H9 (cell line): ENCODE measurements around the gene SIK2. TPM values are rescaled to one million over a fixed set of nuclear protein-coding genes. Genes with fewer than 3 reads are reported as not detected.

ENCODE experiments used
- DNase-seq: peaks from one replicate; pipeline ENCODE4 v3.0.0-alpha.2; 2017
- H2AFZ ChIP-seq: one replicate; pipeline ENCODE4 v1.6.1; 2013; ENCODE audit warnings: mild to moderate bottlenecking, low read length, control low read depth, moderate library complexity
- H2AK5ac ChIP-seq: 2 replicates; pipeline ENCODE4 v1.6.1; 2013; ENCODE audit warnings: low read length, control low read depth, mixed read lengths; ENCODE audit not compliant: insufficient read length
- H2BK120ac ChIP-seq: one replicate; pipeline ENCODE4 v1.6.1; 2013; ENCODE audit warnings: low read depth, mild to moderate bottlenecking, low read length, control low read depth, inconsistent platforms; ENCODE audit not compliant: poor library complexity, severe bottlenecking
- H2BK12ac ChIP-seq: 2 replicates; pipeline ENCODE4 v1.6.1; 2013; ENCODE audit warnings: low read length, control low read depth, mixed read lengths, low read depth; ENCODE audit not compliant: insufficient read length
- H2BK15ac ChIP-seq: 2 replicates; pipeline ENCODE4 v1.6.1; 2013; ENCODE audit warnings: low read depth, low read length, control low read depth
- H2BK20ac ChIP-seq: one replicate; pipeline ENCODE4 v1.6.1; 2013; ENCODE audit warnings: low read depth, mild to moderate bottlenecking, low read length, control low read depth, inconsistent platforms; ENCODE audit not compliant: poor library complexity, severe bottlenecking
- H2BK5ac ChIP-seq: 2 replicates; pipeline ENCODE4 v1.6.1; 2013; ENCODE audit warnings: low read length, control low read depth, mixed read lengths; ENCODE audit not compliant: insufficient read length
- H3K14ac ChIP-seq: 2 replicates; pipeline ENCODE4 v1.6.1; 2013; ENCODE audit warnings: low read length, control low read depth; ENCODE audit not compliant: insufficient read depth
- H3K18ac ChIP-seq: 2 replicates; pipeline ENCODE4 v1.6.1; 2013; ENCODE audit warnings: low read depth, mild to moderate bottlenecking, mixed read lengths, low read length, control low read depth; ENCODE audit not compliant: insufficient read length
- H3K23ac ChIP-seq: 2 replicates; pipeline ENCODE4 v1.6.1; 2013; ENCODE audit warnings: low read length, control low read depth, mixed read lengths, low read depth; ENCODE audit not compliant: insufficient read length
- H3K23me2 ChIP-seq: 2 replicates; pipeline ENCODE4 v1.6.1; 2013; ENCODE audit warnings: low read depth, mild to moderate bottlenecking, mixed read lengths, low read length, control low read depth; ENCODE audit not compliant: insufficient read length, poor library complexity, severe bottlenecking
- H3K27ac ChIP-seq: 2 replicates; pipeline ENCODE4 v1.5.1; 2013; ENCODE audit warnings: low read length, control low read depth, mixed read lengths, low read depth; ENCODE audit not compliant: insufficient read length
- H3K27me3 ChIP-seq: 2 replicates; pipeline ENCODE4 v1.6.1; 2013; ENCODE audit warnings: low read length, control low read depth, inconsistent platforms; ENCODE audit not compliant: insufficient read depth
- H3K4ac ChIP-seq: 2 replicates; pipeline ENCODE4 v1.6.1; 2013; ENCODE audit warnings: low read depth, mild to moderate bottlenecking, control low read depth, inconsistent platforms, low read length, moderate library complexity
- H3K4me1 ChIP-seq: 2 replicates; pipeline ENCODE4 v1.6.1; 2013; ENCODE audit warnings: low read length, control low read depth, inconsistent platforms; ENCODE audit not compliant: insufficient read depth
- H3K4me2 ChIP-seq: 2 replicates; pipeline ENCODE4 v1.6.1; 2013; ENCODE audit warnings: low read length, control low read depth, mixed read lengths; ENCODE audit not compliant: insufficient read length, insufficient read depth
- H3K56ac ChIP-seq: 2 replicates; pipeline ENCODE4 v1.6.1; 2013; ENCODE audit warnings: low read depth, mild to moderate bottlenecking, mixed read lengths, low read length, control low read depth; ENCODE audit not compliant: insufficient read length
- H3K79me1 ChIP-seq: 2 replicates; pipeline ENCODE4 v1.6.1; 2013; ENCODE audit warnings: low read depth, mild to moderate bottlenecking, moderate library complexity, low read length, control low read depth, inconsistent platforms; ENCODE audit not compliant: insufficient read depth, poor library complexity, severe bottlenecking
- H3K79me2 ChIP-seq: 2 replicates; pipeline ENCODE4 v1.6.1; 2013; ENCODE audit warnings: low read length, control low read depth, inconsistent platforms; ENCODE audit not compliant: insufficient read depth
- H3K9ac ChIP-seq: 2 replicates; pipeline ENCODE4 v1.6.1; 2013; ENCODE audit warnings: low read length, control low read depth, mixed read lengths; ENCODE audit not compliant: insufficient read length; ENCODE audit errors: extremely low read depth
- H3K9me3 ChIP-seq: one replicate; pipeline ENCODE4 v1.6.1; 2013; ENCODE audit warnings: low read depth, low read length, inconsistent platforms; ENCODE audit not compliant: control insufficient read depth
- H3T11ph ChIP-seq: one replicate; pipeline ENCODE4 v1.6.1; 2013; ENCODE audit warnings: mild to moderate bottlenecking, low read length, control low read depth, inconsistent platforms
- H4K20me1 ChIP-seq: one replicate; pipeline ENCODE4 v1.6.1; 2013; ENCODE audit not compliant: control insufficient read depth, insufficient read length, insufficient read depth
- H4K5ac ChIP-seq: 2 replicates; pipeline ENCODE4 v1.6.1; 2013; ENCODE audit warnings: low read depth, mild to moderate bottlenecking, mixed read lengths, low read length, control low read depth; ENCODE audit not compliant: insufficient read length
- H4K8ac ChIP-seq: replicated peaks from 2 replicates; pipeline ENCODE4 v1.6.1; 2013; ENCODE audit warnings: low read length, control low read depth, mixed read lengths, low read depth; ENCODE audit not compliant: insufficient read length
- H4K91ac ChIP-seq: 2 replicates; pipeline ENCODE4 v1.6.1; 2013; ENCODE audit warnings: low read depth, mild to moderate bottlenecking, moderate library complexity, mixed read lengths, low read length, control low read depth; ENCODE audit not compliant: insufficient read length
- H3K27ac Mint-ChIP-seq, 3 experiments: 2 replicates in 2 of 3; 3 replicates in 1 of 3; pipeline ENCODE4 v1.8.0; 2020 to 2021; ENCODE audit warnings: mixed read lengths in 3 of 3, mild to moderate bottlenecking in 1 of 3, moderate library complexity in 1 of 3
- H3K27me3 Mint-ChIP-seq: 2 replicates; pipeline ENCODE4 v1.8.0; 2021; ENCODE audit warnings: low read depth, mild to moderate bottlenecking, moderate library complexity, mixed read lengths
- H3K36me3 Mint-ChIP-seq, 3 experiments: 2 replicates in 2 of 3; 3 replicates in 1 of 3; pipeline ENCODE4 v1.8.0; 2020 to 2021; ENCODE audit warnings: low read depth in 3 of 3, mixed read lengths in 3 of 3; ENCODE audit not compliant: insufficient read depth in 1 of 3
- H3K4me1 Mint-ChIP-seq, 2 experiments: 2 replicates each; pipeline ENCODE4 v1.8.0; 2020; ENCODE audit warnings: mixed read lengths in 2 of 2
- H3K4me3 Mint-ChIP-seq, 2 experiments: 2 replicates in 1 of 2; 3 replicates in 1 of 2; pipeline ENCODE4 v1.8.0; 2020 to 2021; ENCODE audit warnings: mild to moderate bottlenecking in 2 of 2, mixed read lengths in 2 of 2, moderate library complexity in 1 of 2
- H3K9me3 Mint-ChIP-seq, 2 experiments: 2 replicates in 1 of 2; 3 replicates in 1 of 2; pipeline ENCODE4 v1.8.0; 2020; ENCODE audit warnings: mild to moderate bottlenecking in 2 of 2, mixed read lengths in 2 of 2, moderate library complexity in 1 of 2
- total RNA-seq: library from RNA; stranded (reverse); gene quantifications from 2 replicates; pipeline ENCODE4 v1.2.1, GENCODE V29; 2021
- TF ChIP-seq, protein P1 (sequence below): fragments of 200-600 bp; sonication (generic); conservative IDR thresholded peaks from 3 replicates; pipeline ENCODE4 v1.8.0; 2021; ENCODE audit warnings: antibody characterized with exemption, mild to moderate bottlenecking

SIK2 gene
- total RNA-seq, 1 experiment from 2014 or later, result 7.5 TPM

DNA sequence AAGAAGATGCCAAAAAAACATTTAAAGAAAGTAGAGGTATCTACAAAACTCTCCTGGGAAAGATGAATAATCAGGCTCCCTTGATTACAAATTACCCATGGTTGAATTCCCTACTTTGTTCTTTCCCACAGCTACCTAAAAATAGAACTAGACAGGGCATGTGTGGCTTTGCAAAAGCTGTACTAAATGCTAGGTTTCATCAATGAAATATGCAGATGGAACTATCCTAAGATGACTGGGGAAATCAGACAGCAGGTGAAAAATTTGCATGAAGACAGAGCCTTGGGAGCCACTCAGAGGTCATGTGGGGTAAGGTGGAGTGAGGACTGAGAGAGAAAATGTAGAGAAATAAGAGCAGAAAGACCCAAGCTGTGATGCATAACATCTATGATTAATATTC lies 47.0 kb upstream of the SIK2 start:
- no peak overlapping the region for H3K9ac ChIP-seq

More for the DNA sequence above, 47.0 kb upstream of the SIK2 start:
- Histone ChIP-seq H4K20me1 (no peaks in the 10 kb centered on the region), H4K5ac (no peak overlapping the region), H2AFZ (no peak overlapping the region), H2BK5ac (no peak overlapping the region), H3K4me2 (no peak overlapping the region), H2BK15ac (no peak overlapping the region), H3K23me2 (no peaks in the 10 kb centered on the region), H4K91ac (no peak overlapping the region), H3K4ac (no peak overlapping the region), H3K9me3 (peaks cover 7% of the 10 kb centered on the region), H2AK5ac (no peak overlapping the region), H3K23ac (no peak overlapping the region), H2BK20ac (no peak overlapping the region), H3K56ac (no peak overlapping the region), H3K79me1 (no peaks in the 10 kb centered on the region), H4K8ac (no peak overlapping the region), H3T11ph (no peak overlapping the region), H3K4me1 (no peaks in the 10 kb centered on the region), H2BK12ac (no peak overlapping the region), H3K14ac (no peak overlapping the region), H3K27ac (no peak overlapping the region), H3K18ac (no peak overlapping the region), H3K27me3 (no peaks in the 10 kb centered on the region), H2BK120ac (no peak overlapping the region), H3K79me2 (no peaks in the 10 kb centered on the region)
- Mint-ChIP-seq H3K36me3 (peaks cover 10 to 29% (median 16%) of the 10 kb centered on the region in 3 experiments), H3K9me3 (peaks cover 13 to 17% of the 10 kb centered on the region in 2 experiments), H3K27ac (peak overlapping the region in 1 of 3 experiments; percentile 6; a peak in 1 of 7 replicates), H3K27me3 (no peaks in the 10 kb centered on the region), H3K4me3 (no peak overlapping the region), H3K4me1 (peaks cover 6 to 8% of the 10 kb centered on the region in 2 experiments)
- TF ChIP-seq, protein P1, sequence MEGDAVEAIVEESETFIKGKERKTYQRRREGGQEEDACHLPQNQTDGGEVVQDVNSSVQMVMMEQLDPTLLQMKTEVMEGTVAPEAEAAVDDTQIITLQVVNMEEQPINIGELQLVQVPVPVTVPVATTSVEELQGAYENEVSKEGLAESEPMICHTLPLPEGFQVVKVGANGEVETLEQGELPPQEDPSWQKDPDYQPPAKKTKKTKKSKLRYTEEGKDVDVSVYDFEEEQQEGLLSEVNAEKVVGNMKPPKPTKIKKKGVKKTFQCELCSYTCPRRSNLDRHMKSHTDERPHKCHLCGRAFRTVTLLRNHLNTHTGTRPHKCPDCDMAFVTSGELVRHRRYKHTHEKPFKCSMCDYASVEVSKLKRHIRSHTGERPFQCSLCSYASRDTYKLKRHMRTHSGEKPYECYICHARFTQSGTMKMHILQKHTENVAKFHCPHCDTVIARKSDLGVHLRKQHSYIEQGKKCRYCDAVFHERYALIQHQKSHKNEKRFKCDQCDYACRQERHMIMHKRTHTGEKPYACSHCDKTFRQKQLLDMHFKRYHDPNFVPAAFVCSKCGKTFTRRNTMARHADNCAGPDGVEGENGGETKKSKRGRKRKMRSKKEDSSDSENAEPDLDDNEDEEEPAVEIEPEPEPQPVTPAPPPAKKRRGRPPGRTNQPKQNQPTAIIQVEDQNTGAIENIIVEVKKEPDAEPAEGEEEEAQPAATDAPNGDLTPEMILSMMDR, result no peak
- DNase-seq, result no peak
